Ishikawa (cell line): ENCODE data around the gene SLC9A9.

Experiments
- CREB1 ChIP-seq: IDR thresholded peaks from 2 replicates; pipeline ENCODE4 v1.6.1; 2012; ENCODE audit warnings: low read depth
- EP300 ChIP-seq: IDR thresholded peaks from 2 replicates; pipeline ENCODE4 v1.6.1; 2012; ENCODE audit warnings: borderline replicate concordance
- NFIC ChIP-seq: IDR thresholded peaks from 2 replicates; pipeline ENCODE4 v1.6.1; 2012
- RAD21 ChIP-seq: IDR thresholded peaks from 2 replicates; pipeline ENCODE4 v1.6.1; 2012; ENCODE audit warnings: low read depth
- TAF1 ChIP-seq: IDR thresholded peaks from 2 replicates; pipeline ENCODE4 v1.6.1; 2012; ENCODE audit warnings: low read depth, mild to moderate bottlenecking
- TCF12 ChIP-seq: IDR thresholded peaks from 2 replicates; pipeline ENCODE4 v1.6.1; 2012; ENCODE audit warnings: low read depth
- TF ChIP-seq, protein P1 (sequence below): IDR thresholded peaks from 2 replicates; pipeline ENCODE4 v1.6.1; 2012

DNA sequence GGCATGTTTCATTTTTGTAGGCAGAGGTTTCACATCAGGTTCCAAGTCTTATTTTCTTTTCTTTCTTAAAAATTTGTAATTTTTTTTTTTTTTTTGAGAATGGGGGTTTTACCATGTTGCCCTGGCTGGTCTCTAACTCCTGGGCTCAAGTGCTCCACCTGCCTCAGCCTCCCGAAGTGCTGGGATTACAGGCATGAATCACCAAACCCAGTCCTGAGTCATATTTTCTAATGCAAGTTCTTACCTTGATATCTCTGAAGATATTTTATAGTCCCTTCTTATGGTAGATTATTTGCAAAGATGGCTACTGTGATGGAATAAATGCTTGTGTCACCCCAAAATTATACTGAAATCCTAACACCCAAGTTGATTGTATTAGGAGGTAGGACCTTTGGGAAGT, 63.8 kb downstream of the SLC9A9 start:
- TF ChIP-seq TAF1: no peak
- no peak for TF ChIP-seq NFIC
- TF ChIP-seq, protein P1, sequence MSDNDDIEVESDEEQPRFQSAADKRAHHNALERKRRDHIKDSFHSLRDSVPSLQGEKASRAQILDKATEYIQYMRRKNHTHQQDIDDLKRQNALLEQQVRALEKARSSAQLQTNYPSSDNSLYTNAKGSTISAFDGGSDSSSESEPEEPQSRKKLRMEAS: no peak
- TF ChIP-seq RAD21: no peak
- no peak for TF ChIP-seq TCF12
- TF ChIP-seq EP300: no peak
- no peak for TF ChIP-seq CREB1
